Measurements from ENCODE around the gene PPFIBP1. TPM values are rescaled to one million over a fixed set of nuclear protein-coding genes. Genes with fewer than 3 reads are reported as not detected.

PPFIBP1 gene
- total and polyA plus RNA-seq, 2 of the 13 experiments (the other 11 are each of a cell fraction or from before 2014, with no cell fraction given) = 16.2 to 21.8 TPM

- peak; percentile 77; the same call in 1 of the 2 replicates for TF ChIP-seq ZNF607 (CRISPR knock-in tag; IDR thresholded peaks at IDR 0.05; ENCODE audit: borderline replicate concordance)
- TF ChIP-seq POLR2G (IDR thresholded peaks at IDR 0.05; ENCODE audit: low read depth, low read length) = peak; percentile 97
- no peak; the same call in 1 of the 2 replicates for TF ChIP-seq DNMT3B (CRISPR knock-in tag; conservative IDR thresholded peaks at IDR 0.05)
- TF ChIP-seq ZBTB2 (CRISPR knock-in tag; IDR thresholded peaks at IDR 0.05; ENCODE audit: low read depth) = no peak
- peak; percentile 93; the same call in 1 of the 2 replicates for TF ChIP-seq ZNF430 (CRISPR knock-in tag; IDR thresholded peaks at IDR 0.05)
- TF ChIP-seq NFATC3 (CRISPR knock-in tag; IDR thresholded peaks at IDR 0.05) = 0 out of 2 replicates have a peak, but pooled peaks have one; percentile 28
- peak; percentile 26 for TF ChIP-seq TBL1XR1 (IDR thresholded peaks at IDR 0.05; ENCODE audit: borderline replicate concordance, low read length, partially characterized antibody)
- peak; percentile 91; the same call in 1 of the 2 replicates for TF ChIP-seq ZNF816 (CRISPR knock-in tag; IDR thresholded peaks at IDR 0.05; ENCODE audit: borderline replicate concordance)
- peak; percentile 81; the same call in 1 of the 2 replicates for TF ChIP-seq AKNA (CRISPR knock-in tag; IDR thresholded peaks at IDR 0.05; ENCODE audit: borderline replicate concordance)
- TF ChIP-seq, protein P1, sequence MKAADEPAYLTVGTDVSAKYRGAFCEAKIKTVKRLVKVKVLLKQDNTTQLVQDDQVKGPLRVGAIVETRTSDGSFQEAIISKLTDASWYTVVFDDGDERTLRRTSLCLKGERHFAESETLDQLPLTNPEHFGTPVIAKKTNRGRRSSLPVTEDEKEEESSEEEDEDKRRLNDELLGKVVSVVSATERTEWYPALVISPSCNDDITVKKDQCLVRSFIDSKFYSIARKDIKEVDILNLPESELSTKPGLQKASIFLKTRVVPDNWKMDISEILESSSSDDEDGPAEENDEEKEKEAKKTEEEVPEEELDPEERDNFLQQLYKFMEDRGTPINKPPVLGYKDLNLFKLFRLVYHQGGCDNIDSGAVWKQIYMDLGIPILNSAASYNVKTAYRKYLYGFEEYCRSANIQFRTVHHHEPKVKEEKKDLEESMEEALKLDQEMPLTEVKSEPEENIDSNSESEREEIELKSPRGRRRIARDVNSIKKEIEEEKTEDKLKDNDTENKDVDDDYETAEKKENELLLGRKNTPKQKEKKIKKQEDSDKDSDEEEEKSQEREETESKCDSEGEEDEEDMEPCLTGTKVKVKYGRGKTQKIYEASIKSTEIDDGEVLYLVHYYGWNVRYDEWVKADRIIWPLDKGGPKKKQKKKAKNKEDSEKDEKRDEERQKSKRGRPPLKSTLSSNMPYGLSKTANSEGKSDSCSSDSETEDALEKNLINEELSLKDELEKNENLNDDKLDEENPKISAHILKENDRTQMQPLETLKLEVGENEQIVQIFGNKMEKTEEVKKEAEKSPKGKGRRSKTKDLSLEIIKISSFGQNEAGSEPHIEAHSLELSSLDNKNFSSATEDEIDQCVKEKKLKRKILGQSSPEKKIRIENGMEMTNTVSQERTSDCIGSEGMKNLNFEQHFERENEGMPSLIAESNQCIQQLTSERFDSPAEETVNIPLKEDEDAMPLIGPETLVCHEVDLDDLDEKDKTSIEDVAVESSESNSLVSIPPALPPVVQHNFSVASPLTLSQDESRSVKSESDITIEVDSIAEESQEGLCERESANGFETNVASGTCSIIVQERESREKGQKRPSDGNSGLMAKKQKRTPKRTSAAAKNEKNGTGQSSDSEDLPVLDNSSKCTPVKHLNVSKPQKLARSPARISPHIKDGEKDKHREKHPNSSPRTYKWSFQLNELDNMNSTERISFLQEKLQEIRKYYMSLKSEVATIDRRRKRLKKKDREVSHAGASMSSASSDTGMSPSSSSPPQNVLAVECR (CRISPR knock-in tag; IDR thresholded peaks at IDR 0.05; ENCODE audit: borderline replicate concordance) = peak; percentile 96
- TF ChIP-seq NRL (CRISPR knock-in tag; IDR thresholded peaks at IDR 0.05; ENCODE audit: borderline replicate concordance) = peak; percentile 95
- no peak for TF ChIP-seq PCBP1 (IDR thresholded peaks at IDR 0.05; ENCODE audit: borderline replicate concordance, low read depth, low read length)
- peak; percentile 76 for TF ChIP-seq ZBTB34 (CRISPR knock-in tag; IDR thresholded peaks at IDR 0.05)
- peak; percentile 58; the same call in 1 of the 2 replicates for TF ChIP-seq MIER2 (CRISPR knock-in tag; IDR thresholded peaks at IDR 0.05)
- no peak for TF ChIP-seq SMARCC2 (IDR thresholded peaks at IDR 0.05)
Measured at GRCh38 chr12:27710592-27711316, 186.7 kb downstream of the PPFIBP1 start, which contains the start of gene MRPS35 (continued).
